Dendritic cell treated with granulocyte-macrophage colony-stimulating factor and Interleukin-4, amounts not matched to agents 40 ng/mL and 50 ng/mL, for 4 days (primary cell): ENCODE results near the gene NLRP6.
"Not testable (repeated sequence)": the region's sequence is repeated elsewhere in the genome, so short reads cannot be mapped to it uniquely, and the experiment has no call there.

Experiments used
- H3K27ac Mint-ChIP-seq: one replicate; pipeline ENCODE4 v1.8.0; 2022; ENCODE audit warnings: mild to moderate bottlenecking, mixed read lengths
- H3K27me3 Mint-ChIP-seq: one replicate; pipeline ENCODE4 v1.8.0; 2022; ENCODE audit warnings: mild to moderate bottlenecking, mixed read lengths
- H3K36me3 Mint-ChIP-seq: one replicate; pipeline ENCODE4 v1.8.0; 2022; ENCODE audit warnings: low read depth, mixed read lengths
- H3K4me1 Mint-ChIP-seq: one replicate; pipeline ENCODE4 v1.8.0; 2022; ENCODE audit warnings: low read depth, mixed read lengths
- H3K4me3 Mint-ChIP-seq: one replicate; pipeline ENCODE4 v1.8.0; 2022; ENCODE audit warnings: mild to moderate bottlenecking, moderate library complexity, mixed read lengths
- H3K9me3 Mint-ChIP-seq: one replicate; pipeline ENCODE4 v1.8.0; 2022; ENCODE audit warnings: mixed read lengths
- intact Hi-C: fragments of 100-400 bp; cut with micrococcal nuclease; formaldehyde crosslinking; loops from one replicate; pipeline ENCODE4 v1.15.0; 2022

NLRP6 gene

DNA sequence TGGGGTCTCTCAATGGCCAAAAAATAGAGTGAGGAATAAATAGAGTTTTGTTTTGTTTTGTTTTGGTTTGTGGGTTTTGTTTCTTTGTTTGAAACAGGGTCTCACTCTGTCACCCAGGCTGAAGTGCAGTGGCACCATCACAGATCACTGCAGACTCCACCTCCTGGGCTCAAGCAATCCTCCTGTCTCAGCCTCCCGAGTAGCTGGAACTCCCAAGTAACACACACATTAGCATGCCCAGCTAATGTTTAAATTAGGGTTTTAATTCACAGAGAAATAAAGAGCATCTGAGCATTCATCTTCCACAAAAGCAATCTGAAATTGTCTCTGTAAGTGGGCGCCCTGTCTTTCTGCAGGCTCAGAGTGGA, 51.7 kb downstream of the NLRP6 start:
- Mint-ChIP-seq H3K36me3 (peaks cover 10% of the 10 kb centered on the region), H3K27ac (no peak overlapping the region), H3K4me1 (peaks cover 33% of the 10 kb centered on the region), H3K27me3 (peaks cover 21% of the 10 kb centered on the region), H3K9me3 (peaks cover 25% of the 10 kb centered on the region), H3K4me3 (no peak overlapping the region)
- intact Hi-C loops: no loop called here

DNA sequence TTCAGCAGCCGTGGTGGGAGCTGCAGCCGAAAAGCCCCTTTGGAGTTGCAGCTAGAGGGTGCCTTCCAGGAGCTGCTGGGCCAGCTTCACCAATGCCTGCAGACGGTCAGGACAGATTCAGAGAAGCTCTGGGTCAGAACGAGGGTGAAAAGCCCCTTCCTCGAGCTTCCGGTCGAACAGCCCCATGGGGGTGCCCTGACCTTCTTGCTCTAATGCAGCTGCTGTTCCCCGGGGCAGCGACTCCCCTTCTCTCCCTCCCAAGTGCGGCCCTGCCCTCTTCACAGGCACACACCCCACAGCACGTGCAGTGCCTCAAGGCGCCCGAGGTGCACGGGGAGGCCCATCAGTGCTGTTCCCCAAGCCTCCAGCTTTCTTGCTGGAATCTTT, 52.1 kb downstream of the NLRP6 start:
- peaks cover 34% of the 10 kb centered on the region for H3K4me1 Mint-ChIP-seq
- H3K9me3 Mint-ChIP-seq: peaks cover 25% of the 10 kb centered on the region
- intact Hi-C loops: no loop called here
- H3K27me3 Mint-ChIP-seq: peaks cover 22% of the 10 kb centered on the region
- peaks cover 10% of the 10 kb centered on the region for H3K36me3 Mint-ChIP-seq
- H3K4me3 Mint-ChIP-seq: no peak overlapping the region
- H3K27ac Mint-ChIP-seq: no peak overlapping the region

DNA sequence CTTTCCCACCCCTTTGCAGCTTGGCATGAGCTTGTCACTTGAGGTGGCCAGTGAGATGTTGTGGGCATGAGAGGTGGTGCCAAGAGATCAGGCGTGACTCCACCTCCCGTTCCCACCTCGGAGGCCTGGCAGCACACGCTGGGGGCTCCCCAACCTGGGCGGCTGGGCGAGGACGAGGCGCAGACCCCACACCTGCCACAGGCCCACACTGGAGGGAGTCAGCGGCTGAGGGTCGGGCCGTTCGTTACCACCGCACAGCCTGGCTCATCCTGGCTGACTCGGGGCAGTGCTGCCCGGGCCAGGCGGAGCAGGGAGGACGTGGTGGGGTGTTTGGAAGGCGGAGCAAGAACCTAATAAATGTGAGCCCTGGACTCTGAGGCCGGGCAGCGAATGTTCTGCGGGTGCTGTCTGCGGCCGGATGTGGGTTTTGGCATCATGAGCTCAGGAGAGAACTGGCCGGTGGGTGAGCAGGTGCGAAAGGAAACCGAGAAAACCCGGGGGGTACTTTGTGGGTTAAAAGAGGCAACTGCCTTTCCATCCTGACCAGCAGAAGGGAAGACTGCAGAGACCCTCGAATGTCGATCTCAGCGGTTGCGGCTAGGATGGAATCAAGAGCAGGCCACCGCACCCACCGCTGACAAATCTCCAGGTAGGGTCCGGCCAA, 52.6 kb downstream of the NLRP6 start:
- Mint-ChIP-seq H3K4me3 (no peak overlapping the region), H3K27ac (no peak overlapping the region), H3K4me1 (peaks cover 34% of the 10 kb centered on the region), H3K36me3 (peaks cover 10% of the 10 kb centered on the region), H3K9me3 (peaks cover 25% of the 10 kb centered on the region), H3K27me3 (peaks cover 23% of the 10 kb centered on the region)
- intact Hi-C loops: no loop called here

DNA sequence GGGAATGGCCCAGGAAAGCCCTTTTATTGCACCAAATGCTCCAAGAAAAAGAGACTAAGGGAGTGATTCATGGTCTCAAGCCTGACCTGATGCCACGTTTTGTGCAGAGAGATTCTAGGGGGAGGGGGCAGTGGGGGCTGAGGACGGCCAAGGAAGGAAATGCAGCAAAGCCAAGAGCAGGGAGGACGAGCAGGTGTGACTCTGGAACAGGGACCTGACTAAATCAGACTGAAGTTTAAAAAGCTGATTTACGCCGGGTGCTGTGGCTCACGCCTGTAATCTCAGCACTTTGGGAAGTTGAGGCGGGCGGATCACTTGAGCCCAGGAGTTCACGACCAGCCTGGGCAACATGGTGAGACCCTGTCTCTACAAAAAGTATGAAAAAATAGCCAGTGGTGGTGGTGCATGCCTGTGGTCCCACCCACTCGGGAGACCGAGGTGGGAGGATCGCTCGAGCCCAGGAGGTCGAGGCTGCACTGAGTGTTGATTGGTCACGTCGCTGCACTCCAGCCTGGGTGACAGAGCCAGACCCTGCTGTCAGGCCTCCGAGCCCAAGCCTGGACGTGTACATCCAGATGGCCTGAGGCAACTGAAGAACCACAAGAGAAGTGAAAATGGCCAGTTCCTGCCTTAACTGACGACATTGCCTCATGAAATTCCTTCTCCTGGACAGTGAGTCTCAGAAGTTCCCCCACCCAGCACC, 53.3 kb downstream of the NLRP6 start:
- Mint-ChIP-seq H3K9me3 (peaks cover 25% of the 10 kb centered on the region), H3K27ac (no peak overlapping the region), H3K4me3 (no peak overlapping the region), H3K4me1 (peaks cover 34% of the 10 kb centered on the region), H3K36me3 (peaks cover 10% of the 10 kb centered on the region), H3K27me3 (peaks cover 24% of the 10 kb centered on the region)
- intact Hi-C loops: no loop called here

DNA sequence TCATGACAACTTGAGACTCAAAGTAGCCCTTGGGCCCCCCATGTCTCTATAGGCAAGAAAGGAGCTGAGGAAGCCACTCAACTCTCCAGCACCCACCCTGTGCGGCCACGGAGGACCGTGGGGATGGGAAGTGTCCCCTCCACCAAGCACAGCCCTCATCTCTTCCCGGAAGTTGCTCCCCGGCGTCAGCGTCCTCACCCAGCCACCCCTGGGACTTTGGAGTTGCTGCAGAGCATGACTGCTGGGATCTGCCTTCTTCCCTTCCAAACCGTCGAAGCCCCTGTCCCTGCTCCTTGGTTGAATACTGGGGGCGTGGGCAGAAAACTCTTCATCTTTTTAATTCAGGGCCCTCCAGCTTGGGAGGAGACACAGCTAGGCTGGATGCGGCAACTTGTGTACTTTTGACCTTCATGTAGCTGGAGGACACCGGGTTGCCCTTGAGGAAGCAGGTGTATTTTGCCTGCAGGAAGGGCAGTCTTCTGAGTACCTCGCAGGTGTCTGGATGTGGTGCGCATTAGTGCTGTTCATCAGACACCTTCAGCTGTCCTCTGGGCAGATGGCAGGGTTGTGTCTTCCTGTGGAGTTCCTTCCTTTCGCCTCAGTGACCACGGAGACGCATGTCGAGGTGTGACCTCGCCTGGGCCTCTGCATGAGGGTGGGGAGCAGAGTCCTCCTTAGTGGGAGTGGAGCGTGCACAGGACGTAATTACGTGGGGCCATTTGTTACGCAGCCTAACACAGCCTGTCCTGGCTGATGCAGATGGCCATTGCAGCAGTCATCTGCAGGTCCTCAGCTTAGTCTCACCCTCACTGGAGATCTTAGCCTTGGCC, 54.7 kb downstream of the NLRP6 start:
- Mint-ChIP-seq H3K36me3 (peaks cover 10% of the 10 kb centered on the region), H3K27me3 (peaks cover 26% of the 10 kb centered on the region), H3K9me3 (peaks cover 25% of the 10 kb centered on the region), H3K27ac (no peak overlapping the region), H3K4me1 (peaks cover 29% of the 10 kb centered on the region), H3K4me3 (no peak overlapping the region)
- intact Hi-C loops: no loop called here

DNA sequence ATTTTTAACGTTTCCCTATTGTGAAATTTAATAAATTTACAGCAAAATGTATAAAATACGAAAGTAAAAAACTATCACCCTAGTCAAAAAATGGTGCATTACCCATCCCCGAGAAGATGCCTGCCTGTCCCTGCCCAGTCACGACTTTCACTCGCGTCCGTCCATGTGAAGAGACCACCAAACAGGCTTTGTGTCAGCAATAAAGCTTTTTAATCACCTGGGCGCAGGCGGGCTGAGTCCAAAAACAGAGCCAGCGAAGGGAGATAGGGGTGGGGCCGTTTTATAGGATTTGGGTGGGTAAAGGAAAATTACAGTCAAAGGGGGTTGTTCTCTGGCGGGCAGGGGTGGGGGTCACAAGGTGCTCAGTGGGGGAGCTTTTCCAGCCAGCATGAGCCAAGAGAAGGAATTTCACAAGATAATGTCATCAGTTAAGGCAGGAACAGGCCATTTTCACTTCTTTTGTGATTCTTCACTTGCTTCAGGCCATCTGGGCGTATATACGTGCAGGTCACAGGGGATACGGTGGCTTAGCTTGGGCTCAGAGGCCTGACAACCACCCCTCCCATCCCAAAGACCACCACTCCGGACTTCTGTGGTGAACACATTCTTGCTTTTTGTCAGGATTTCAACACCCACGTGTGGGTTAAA, 55.5 kb downstream of the NLRP6 start:
- H3K4me3 Mint-ChIP-seq, intact Hi-C loops, H3K27ac Mint-ChIP-seq: not testable (repeated sequence)
- peaks cover 25% of the 10 kb centered on the region for H3K9me3 Mint-ChIP-seq
- H3K4me1 Mint-ChIP-seq: peaks cover 29% of the 10 kb centered on the region
- H3K36me3 Mint-ChIP-seq: peaks cover 10% of the 10 kb centered on the region
- H3K27me3 Mint-ChIP-seq: peaks cover 26% of the 10 kb centered on the region

DNA sequence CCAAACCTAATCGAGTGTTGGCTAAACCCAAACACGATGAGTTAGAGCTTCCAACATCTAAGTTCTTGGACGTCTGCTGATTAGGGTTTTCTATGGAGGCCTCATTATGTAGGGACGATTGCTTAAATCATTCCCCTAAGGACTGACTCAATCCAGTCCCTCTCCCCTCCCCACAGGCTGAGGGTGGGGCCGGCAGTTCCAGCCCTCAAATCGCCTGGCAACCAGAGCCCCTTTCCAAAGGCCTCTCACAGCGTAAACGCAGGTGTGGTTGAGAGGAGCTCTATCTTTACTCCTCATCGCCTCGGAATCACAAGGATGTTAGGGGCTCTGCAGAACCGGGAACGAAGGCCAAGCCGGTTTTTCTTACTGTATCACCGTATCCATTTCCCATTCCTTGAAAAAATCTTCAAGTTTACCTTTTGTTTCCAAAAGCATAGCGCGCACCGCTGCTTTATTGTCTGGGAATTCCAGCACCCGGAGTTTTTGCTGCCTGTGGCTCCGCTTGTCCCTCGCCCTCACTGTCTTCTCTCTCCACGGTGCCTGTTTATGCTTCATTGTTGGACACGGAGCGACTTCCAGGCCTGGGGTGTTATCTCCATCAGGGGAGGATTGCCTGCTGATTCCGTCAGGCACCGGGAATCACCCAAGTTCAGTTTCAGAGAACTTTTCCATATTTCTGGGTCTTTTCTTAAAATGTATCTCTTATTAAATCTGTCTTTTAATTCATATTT, 56.2 kb downstream of the NLRP6 start:
- Mint-ChIP-seq H3K9me3 (peaks cover 25% of the 10 kb centered on the region), H3K4me1 (peaks cover 22% of the 10 kb centered on the region), H3K36me3 (peaks cover 10% of the 10 kb centered on the region), H3K27me3 (peaks cover 25% of the 10 kb centered on the region), H3K4me3 (no peak overlapping the region), H3K27ac (no peak overlapping the region)
- intact Hi-C loops: no loop called here
